H1 (cell line): ENCODE measurements around the gene DIABLO. TPM values are rescaled to one million over a fixed set of nuclear protein-coding genes. Genes with fewer than 3 reads are reported as not detected.

Experiments
- CTCF ChIA-PET: fragments of 300-600 bp; sonication (Branson Sonifier 250); formaldehyde crosslinking; loops from one replicate; lab custom pipeline; 2021; ENCODE audit not compliant: partially characterized antibody; lab: Charles Lee
- POLR2A ChIA-PET: fragments of 300-600 bp; sonication (Branson Sonifier 250); formaldehyde crosslinking; loops from one replicate; lab custom pipeline; 2021; ENCODE audit warnings: inconsistent platforms; ENCODE audit not compliant: partially characterized antibody; lab: Charles Lee
- DNase-seq, 2 experiments: peaks; one replicate each; pipeline versions ENCODE4 v3.0.0 to v3.0.0-alpha.2; 2010 to 2022; ENCODE audit warnings: low spot score in 2 of 2, low read depth in 1 of 2, mixed read lengths in 1 of 2
- FAIRE-seq: peaks from 2 replicates; lab custom pipeline; 2011; peaks lifted over from hg19 to GRCh38; lab: Jason Lieb, UNC
- H2AFZ ChIP-seq: 2 replicates; pipeline ENCODE4 v1.8.1; 2012; ENCODE audit warnings: low read length, inconsistent platforms
- H2AK5ac ChIP-seq: 2 replicates; pipeline ENCODE4 v1.6.1; 2013; ENCODE audit warnings: low read depth, low read length
- H2BK120ac ChIP-seq: replicated peaks from 2 replicates; pipeline ENCODE3; 2013; ENCODE audit warnings: low read depth, low read length, inconsistent platforms
- H2BK12ac ChIP-seq: 2 replicates; pipeline ENCODE4 v1.6.1; 2013; ENCODE audit warnings: low read depth, low read length
- H2BK15ac ChIP-seq: 2 replicates; pipeline ENCODE4 v1.6.1; 2013; ENCODE audit warnings: low read length
- H2BK20ac ChIP-seq: 2 replicates; pipeline ENCODE4 v1.6.1; 2013; ENCODE audit warnings: low read length
- H2BK5ac ChIP-seq: 2 replicates; pipeline ENCODE4 v1.6.1; 2013; ENCODE audit warnings: low read depth, low read length
- H3K14ac ChIP-seq: 2 replicates; pipeline ENCODE4 v1.6.1; 2013; ENCODE audit warnings: inconsistent platforms; ENCODE audit not compliant: insufficient read length
- H3K18ac ChIP-seq: 2 replicates; pipeline ENCODE4 v1.6.1; 2013; ENCODE audit warnings: low read length; ENCODE audit errors: extremely low read depth
- H3K23ac ChIP-seq: 2 replicates; pipeline ENCODE4 v1.6.1; 2013; ENCODE audit warnings: inconsistent platforms; ENCODE audit not compliant: insufficient read length
- H3K23me2 ChIP-seq: 2 replicates; pipeline ENCODE4 v1.6.1; 2013; ENCODE audit warnings: low read depth, low read length
- H3K27ac ChIP-seq: 2 replicates; pipeline ENCODE4 v1.6.1; 2011; ENCODE audit warnings: low read depth, low read length, inconsistent platforms
- H3K27me3 ChIP-seq, 4 experiments: replicated peaks in 1 of 4; 1 replicate in 1 of 4; 2 replicates in 3 of 4; pipeline versions ENCODE4 v1.6.1 to v1.8.1; 2011 to 2013; ENCODE audit warnings: low read length in 3 of 4, mild to moderate bottlenecking in 3 of 4, inconsistent platforms in 2 of 4, mixed read lengths in 2 of 4, moderate library complexity in 1 of 4; ENCODE audit not compliant: control insufficient read depth in 3 of 4, insufficient read depth in 3 of 4; ENCODE audit errors: extremely low read depth in 1 of 4
- H3K36me3 ChIP-seq, 4 experiments: 2 replicates each; pipeline versions ENCODE4 v1.6.1 to v1.8.1; 2011 to 2013; ENCODE audit warnings: mild to moderate bottlenecking in 4 of 4, low read length in 3 of 4, moderate library complexity in 2 of 4, control low read depth in 1 of 4, inconsistent platforms in 1 of 4; ENCODE audit not compliant: insufficient read depth in 4 of 4, control insufficient read depth in 2 of 4
- H3K4ac ChIP-seq: replicated peaks from 2 replicates; pipeline ENCODE3; 2013; ENCODE audit warnings: low read length, low read depth, mixed read lengths, inconsistent platforms; ENCODE audit not compliant: insufficient read length
- H3K4me1 ChIP-seq, 4 experiments: replicated peaks in 1 of 4; 1 replicate in 1 of 4; 2 replicates in 3 of 4; pipeline versions ENCODE4 v1.6.1 to v1.8.1; 2011 to 2013; ENCODE audit warnings: low read length in 3 of 4, inconsistent platforms in 2 of 4, mixed read lengths in 1 of 4; ENCODE audit not compliant: insufficient read depth in 4 of 4, control insufficient read depth in 3 of 4
- H3K4me2 ChIP-seq, 2 experiments: 2 replicates each; pipeline versions ENCODE4 v1.6.1 to v1.8.1; 2011 to 2013; ENCODE audit warnings: low read depth in 2 of 2, low read length in 2 of 2, control low read depth in 1 of 2, inconsistent platforms in 1 of 2, mild to moderate bottlenecking in 1 of 2; ENCODE audit not compliant: insufficient read depth in 1 of 2
- H3K4me3 ChIP-seq, 4 experiments: fragments of 200-600, 300-600 bp in 1 of 4; sonication (generic), shearing (Covaris generic), sonication (Bioruptor Twin) in 1 of 4; 2 replicates each; pipeline versions ENCODE4 v1.5.1 to v1.8.1; 2011 to 2016; ENCODE audit warnings: low read length in 4 of 4, low read depth in 3 of 4, control low read depth in 2 of 4, inconsistent platforms in 2 of 4, mild to moderate bottlenecking in 2 of 4, mixed read lengths in 1 of 4, moderate library complexity in 1 of 4; ENCODE audit not compliant: insufficient read depth in 2 of 4; ENCODE audit errors: extremely low read depth in 1 of 4
- H3K56ac ChIP-seq: replicated peaks from 2 replicates; pipeline ENCODE3; 2013; ENCODE audit warnings: low read depth, mild to moderate bottlenecking, mixed read lengths, low read length, inconsistent platforms; ENCODE audit not compliant: insufficient read length
- H3K79me1 ChIP-seq: 2 replicates; pipeline ENCODE4 v1.6.1; 2013; ENCODE audit warnings: low read depth, low read length, control low read depth
- H3K79me2 ChIP-seq, 2 experiments: 2 replicates each; pipeline versions ENCODE4 v1.6.1 to v1.8.1; 2012 to 2013; ENCODE audit warnings: low read length in 2 of 2, mild to moderate bottlenecking in 2 of 2, inconsistent platforms in 1 of 2; ENCODE audit not compliant: insufficient read depth in 2 of 2, control insufficient read depth in 1 of 2
- H3K9ac ChIP-seq, 4 experiments: replicated peaks in 1 of 4; 1 replicate in 1 of 4; 2 replicates in 3 of 4; pipeline versions ENCODE4 v1.6.1 to v1.8.1; 2011 to 2013; ENCODE audit warnings: low read depth in 3 of 4, low read length in 3 of 4, control low read depth in 2 of 4, mild to moderate bottlenecking in 2 of 4, moderate library complexity in 2 of 4, inconsistent platforms in 1 of 4; ENCODE audit errors: extremely low read depth in 1 of 4
- H3K9me3 ChIP-seq, 2 experiments: 2 replicates each; pipeline versions ENCODE4 v1.6.1 to v1.8.1; 2012 to 2013; ENCODE audit warnings: mild to moderate bottlenecking in 2 of 2, moderate library complexity in 2 of 2, control low read depth in 1 of 2, inconsistent platforms in 1 of 2, low read depth in 1 of 2, low read length in 1 of 2, mixed read lengths in 1 of 2; ENCODE audit not compliant: insufficient read depth in 2 of 2
- H4K20me1 ChIP-seq, 2 experiments: replicated peaks in 1 of 2; 2 replicates each; pipeline versions ENCODE3 to v1.8.1; 2011 to 2013; ENCODE audit warnings: inconsistent platforms in 2 of 2, low read length in 2 of 2, mild to moderate bottlenecking in 1 of 2; ENCODE audit not compliant: insufficient read depth in 2 of 2, control insufficient read depth in 1 of 2
- H4K5ac ChIP-seq: 2 replicates; pipeline ENCODE4 v1.6.1; 2013; ENCODE audit warnings: low read length, low read depth, mixed read lengths, inconsistent platforms; ENCODE audit not compliant: insufficient read length
- H4K8ac ChIP-seq: 2 replicates; pipeline ENCODE4 v1.8.0; 2013; ENCODE audit warnings: mild to moderate bottlenecking, moderate library complexity, low read length, inconsistent platforms; ENCODE audit not compliant: insufficient read depth; ENCODE audit errors: extremely low read depth
- H4K91ac ChIP-seq: replicated peaks from 2 replicates; pipeline ENCODE3; 2013; ENCODE audit warnings: low read length, mixed read lengths, inconsistent platforms; ENCODE audit not compliant: insufficient read length
- HDAC2 ChIP-seq, 2 experiments: fragments of 300-600 bp in 1 of 2; sonication (generic) in 1 of 2; IDR thresholded peaks; 2 replicates each; pipeline ENCODE4 v1.6.1; 2011 to 2012; ENCODE audit warnings: low read depth in 2 of 2, low read length in 2 of 2, mild to moderate bottlenecking in 2 of 2, moderate library complexity in 2 of 2, borderline replicate concordance in 1 of 2, inconsistent platforms in 1 of 2
- TAF1 ChIP-seq: IDR thresholded peaks from 2 replicates; pipeline ENCODE4 v1.6.1; 2011; ENCODE audit warnings: mild to moderate bottlenecking, low read depth, low read length
- TEAD4 ChIP-seq: IDR thresholded peaks from 2 replicates; pipeline ENCODE4 v1.6.1; 2012; ENCODE audit warnings: low read depth, low read length, inconsistent platforms, mixed read lengths
- WGBS, 2 experiments: shearing (Covaris generic) in 1 of 2; methylation state at CpG; one replicate each; pipeline versions ENCODE4 v1.1.6 to v1.1.7; 2013 to 2015; ENCODE audit warnings: low lambda C conversion rate in 2 of 2, mixed read lengths in 2 of 2, inconsistent platforms in 1 of 2, low coverage in 1 of 2, missing lambda C conversion rate in 1 of 2; ENCODE audit not compliant: insufficient replicate concordance in 2 of 2, insufficient coverage in 1 of 2, insufficient read length in 1 of 2; ENCODE audit errors: extremely low coverage in 1 of 2, missing lambda C conversion rate in 1 of 2; 5-methylcytosine and 5-hydroxymethylcytosine counted together
- polyA plus RNA-seq, 7 experiments: library from polyadenylated mRNA; depleted of rRNA in 3 of 7; stranded (reverse) in 5 of 7; unstranded in 2 of 7; fragments of >200 nt in 5 of 7; fragments of 200-250 nt in 2 of 7; gene quantifications; 1 replicate in 5 of 7; 2 replicates in 1 of 7; 4 replicates in 1 of 7; pipeline versions ENCODE4 v1.2.1 to v1.2.3, GENCODE V29; 2011 to 2013; ENCODE audit warnings: missing spikeins in 2 of 7, mixed read lengths in 2 of 7
- total RNA-seq: library from RNA; stranded (reverse); fragmentation: NEBNext Ultra II Directional; extraction: Animal tissue kit (Norgen Biotek cat#: 25700); gene quantifications from 2 replicates; pipeline ENCODE4 v1.2.1, GENCODE V29; 2021

Gene DIABLO
- total and polyA plus RNA-seq, 2 of the 8 experiments (the other 6 are each of a cell fraction or from before 2014, with no cell fraction given) = 65.2 to 68.3 TPM

GRCh38 chr12:122160761-122161160, 65.1 kb downstream of the DIABLO start:
- H2BK12ac ChIP-seq = no peak overlapping the region
- H2AK5ac ChIP-seq = no peak overlapping the region
- H3K23ac ChIP-seq = no peak overlapping the region
- ChIA-PET CTCF (interaction anchor here (1.5 kb wide), 1 partner anchor 23 kb away, joined by 6 read pairs; no protein-coding TSS in a partner anchor), POLR2A (no interaction called here)
- H3K9ac ChIP-seq = no peak overlapping the region
- H3K36me3 ChIP-seq = no peaks in the 10 kb centered on the region
- no peaks in the 10 kb centered on the region for H3K27me3 ChIP-seq
- H3K4me1 ChIP-seq = no peaks in the 10 kb centered on the region; a peak in 1 of 7 replicates
- no peak overlapping the region for H3K4ac ChIP-seq
- H2BK20ac ChIP-seq = no peak overlapping the region
- H2BK5ac ChIP-seq = no peak overlapping the region
- H3K18ac ChIP-seq = no peak overlapping the region
- no peak for FAIRE-seq
- no peak overlapping the region for H2BK15ac ChIP-seq
- H3K4me3 ChIP-seq = no peak overlapping the region
- DNase-seq = no peak
- no peak overlapping the region for H2BK120ac ChIP-seq
- 89% methylated on average over 8 of the region's 11 CpGs; no CpG with 5 or more reads in 1 of the 2 experiments for WGBS, 2 experiments
- H3K9me3 ChIP-seq = no peaks in the 10 kb centered on the region
- no peak overlapping the region for H4K91ac ChIP-seq
- no peaks in the 10 kb centered on the region for H3K79me2 ChIP-seq
- no peak overlapping the region for H4K8ac ChIP-seq
- TF ChIP-seq TAF1 = no peak
- no peak for TF ChIP-seq HDAC2 (IDR thresholded peaks at IDR 0.05; ENCODE audit: borderline replicate concordance in 1 of 2, low read depth in 2 of 2, low read length in 2 of 2)
- no peak for TF ChIP-seq TEAD4
- no peak overlapping the region for H3K4me2 ChIP-seq
- H4K5ac ChIP-seq = no peak overlapping the region
- H2AFZ ChIP-seq = no peak overlapping the region
- no peaks in the 10 kb centered on the region for H4K20me1 ChIP-seq
- H3K27ac ChIP-seq = no peak overlapping the region
- no peak overlapping the region for H3K56ac ChIP-seq
- H3K14ac ChIP-seq = no peak overlapping the region
- no peaks in the 10 kb centered on the region for H3K79me1 ChIP-seq
- H3K23me2 ChIP-seq = no peaks in the 10 kb centered on the region
